ENCODE data around the gene OR10K1.
A peak's percentile ranks its signal among the peaks of the same experiment; 100 is the strongest.
"Not testable (repeated sequence)": the region's sequence is repeated elsewhere in the genome, so short reads cannot be mapped to it uniquely, and the experiment has no call there.

The OR10K1 gene, protein sequence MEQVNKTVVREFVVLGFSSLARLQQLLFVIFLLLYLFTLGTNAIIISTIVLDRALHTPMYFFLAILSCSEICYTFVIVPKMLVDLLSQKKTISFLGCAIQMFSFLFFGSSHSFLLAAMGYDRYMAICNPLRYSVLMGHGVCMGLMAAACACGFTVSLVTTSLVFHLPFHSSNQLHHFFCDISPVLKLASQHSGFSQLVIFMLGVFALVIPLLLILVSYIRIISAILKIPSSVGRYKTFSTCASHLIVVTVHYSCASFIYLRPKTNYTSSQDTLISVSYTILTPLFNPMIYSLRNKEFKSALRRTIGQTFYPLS

DNA sequence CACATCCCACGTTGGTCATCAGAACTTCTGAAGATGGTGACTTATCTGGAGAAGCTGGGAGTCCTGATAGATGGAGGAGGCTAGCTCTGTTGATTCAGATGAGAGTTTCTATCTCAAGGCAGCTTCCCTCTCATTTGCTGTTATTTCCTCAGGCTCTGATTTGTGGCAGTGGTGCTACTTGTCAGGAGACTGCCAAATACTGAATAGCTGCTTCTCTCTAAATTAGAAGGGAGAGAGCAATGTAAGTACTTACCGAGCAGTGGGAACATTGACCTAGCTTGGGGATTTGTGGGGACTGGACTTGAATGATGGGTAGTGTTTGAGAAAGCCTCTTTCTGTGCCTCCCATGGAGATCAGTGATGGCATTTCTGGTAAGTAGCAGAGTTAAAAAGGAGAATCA is at the start of gene OR10K1:
TSS of gene OR10K1 (plus strand) at position 301 of the 400 bp plus-strand sequence. CDS start 3,728 bp downstream, outside the sequence.
- no peak for DNase-seq

DNA sequence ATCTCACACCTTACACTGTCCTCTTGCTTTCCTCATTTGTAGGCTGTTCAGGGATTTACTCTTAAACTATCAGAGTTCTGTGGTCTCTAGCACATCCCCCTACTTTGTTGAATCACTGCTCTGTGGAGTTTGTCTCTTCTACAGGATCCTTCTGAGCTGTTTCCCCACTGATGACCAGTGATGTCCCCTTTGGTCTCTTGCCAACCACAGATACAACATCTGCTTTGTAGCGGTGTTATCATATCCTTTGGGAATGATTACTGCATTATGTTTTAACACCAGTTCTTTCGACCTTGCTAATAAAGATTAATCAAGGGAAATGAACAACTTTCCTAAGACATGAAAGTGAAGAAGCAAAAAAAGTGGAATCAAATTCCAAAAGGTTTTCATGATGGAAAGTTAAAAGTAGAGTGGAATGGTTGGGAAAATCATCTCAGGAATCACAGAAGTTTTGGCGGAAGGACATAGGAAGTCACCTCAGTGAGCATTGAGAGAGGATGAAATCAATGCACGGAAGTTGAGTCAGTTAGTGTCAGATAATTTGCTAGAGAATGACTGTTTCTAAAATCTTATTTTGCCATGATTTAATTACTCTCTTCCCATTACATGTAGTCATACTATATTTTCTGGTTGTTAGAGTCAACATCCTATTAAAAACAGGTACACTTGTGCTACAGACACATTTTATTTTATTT is 46.8 kb upstream of the OR10K1 start:
- DNase-seq = no peak

DNA sequence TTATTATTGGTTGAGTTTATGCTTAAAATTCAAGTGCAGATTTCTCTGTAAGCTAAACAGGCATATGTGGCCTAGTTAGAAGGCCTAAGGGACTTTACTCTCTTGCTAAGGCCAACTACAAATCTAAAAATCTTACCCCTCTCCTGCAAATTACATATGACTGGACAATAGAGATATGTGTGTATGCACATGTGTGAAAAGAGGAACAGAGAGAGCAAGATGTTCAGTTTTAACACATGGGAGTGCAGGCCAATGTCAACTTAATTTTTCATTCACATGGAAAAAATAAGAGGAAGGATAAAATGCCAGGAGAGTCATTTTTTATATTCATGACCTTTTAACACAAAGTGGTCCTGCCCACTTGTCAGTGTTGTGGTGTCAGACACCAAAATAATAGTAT is 44.0 kb upstream of the OR10K1 start:
- DNase-seq = no peak

DNA sequence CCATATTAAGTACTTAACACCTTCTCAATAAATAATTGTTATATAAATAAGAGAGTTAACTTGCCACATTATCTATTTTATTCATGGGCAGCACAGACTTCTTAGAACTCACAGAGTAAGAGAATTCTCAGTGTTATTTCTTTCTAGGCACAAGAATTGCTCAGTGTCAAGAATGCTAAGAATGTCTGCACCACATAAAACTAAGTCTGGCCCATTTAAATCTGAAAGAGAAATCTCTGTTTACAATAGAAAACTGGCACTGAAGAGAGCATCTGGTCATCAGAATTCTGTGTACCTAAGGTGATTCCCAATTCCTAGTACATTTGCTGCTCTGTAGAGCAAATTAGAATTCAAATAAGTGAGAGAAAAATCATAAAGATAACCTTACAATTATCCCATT is 39.4 kb upstream of the OR10K1 start:
- DNase-seq = no peak

DNA sequence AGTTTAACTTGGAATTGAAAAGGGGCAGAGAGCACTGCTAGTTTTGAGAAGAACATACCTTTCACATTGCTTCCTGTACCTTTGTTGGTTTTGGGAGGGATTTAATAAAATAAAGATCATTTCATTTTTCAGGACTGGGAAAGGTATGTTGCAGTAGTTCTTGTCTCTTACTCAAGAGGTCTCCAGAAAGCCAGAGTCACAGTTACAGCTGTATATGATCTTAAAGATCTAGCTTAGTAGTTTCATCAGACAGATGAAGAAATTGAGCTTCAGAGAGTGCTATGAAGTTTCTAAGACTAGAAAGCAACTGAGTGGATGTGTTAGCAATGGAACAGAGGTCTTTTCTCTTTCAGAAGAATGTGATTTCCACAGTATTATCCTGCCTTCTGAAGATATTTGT is 36.6 kb upstream of the OR10K1 start:
- no peak for DNase-seq

DNA sequence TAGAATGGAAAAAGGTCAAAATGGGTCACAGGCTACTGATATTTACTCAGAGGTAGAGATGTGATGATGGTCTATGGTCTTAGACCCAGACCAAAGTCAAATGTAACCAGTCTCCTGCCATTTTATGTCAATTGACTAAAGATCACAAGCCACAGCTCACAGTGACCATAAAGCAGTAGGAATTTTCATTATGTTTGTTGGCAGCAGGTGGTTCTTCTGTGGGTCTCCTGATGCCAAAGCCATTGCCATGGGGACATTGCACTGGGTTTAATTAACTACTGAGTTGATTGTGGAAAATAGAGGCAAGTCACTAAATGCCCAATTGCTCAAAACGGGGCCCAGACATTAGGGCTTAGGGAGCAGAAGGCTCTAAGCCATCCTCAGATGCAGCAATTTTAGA is 35.5 kb upstream of the OR10K1 start, which contains the start of gene OR10K2:
TSS of gene OR10K2 (minus strand) at position 101 of the 400 bp plus-strand sequence. CDS start 5,371 bp downstream, outside the sequence.
- no peak for DNase-seq

DNA sequence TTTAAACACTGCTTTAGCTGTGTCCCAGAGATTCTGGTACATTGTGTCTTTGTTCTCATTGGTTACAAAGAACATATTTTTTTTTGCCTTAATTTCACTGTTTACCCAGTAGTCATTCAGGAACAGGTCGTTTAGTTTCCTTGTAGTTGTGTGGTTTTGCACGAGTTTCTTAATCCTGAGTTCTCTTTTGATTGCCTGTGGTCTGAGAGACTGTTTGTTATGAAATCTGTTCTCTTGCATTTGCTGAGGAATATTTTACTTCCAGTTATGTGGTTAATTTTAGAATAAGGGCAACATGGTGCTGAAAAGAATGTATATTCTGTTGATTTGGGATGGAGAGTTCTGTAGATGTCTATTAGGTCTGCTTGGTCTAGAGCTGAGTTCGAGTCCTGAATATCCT is 31.5 kb upstream of the OR10K1 start:
- DNase-seq = not testable (repeated sequence)

DNA sequence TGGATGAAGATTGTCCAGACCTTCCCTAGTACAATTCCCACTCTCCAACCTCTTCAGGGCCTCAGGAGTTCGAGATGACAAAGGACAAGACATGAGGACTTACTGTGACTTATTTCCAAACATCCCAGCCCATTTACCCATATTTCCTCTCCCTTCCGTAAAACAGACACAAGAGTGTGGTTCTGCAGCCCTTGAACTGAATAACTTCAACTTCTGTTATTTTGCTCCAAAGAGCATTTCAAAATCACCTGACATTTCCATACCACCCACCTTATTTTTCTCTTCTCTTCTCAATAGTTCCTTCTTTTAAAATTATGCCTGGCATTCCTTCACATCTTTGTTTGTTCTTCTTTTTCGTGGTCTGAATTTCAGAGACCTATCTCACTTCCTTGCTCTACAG is 26.9 kb upstream of the OR10K1 start:
- no peak for DNase-seq

DNA sequence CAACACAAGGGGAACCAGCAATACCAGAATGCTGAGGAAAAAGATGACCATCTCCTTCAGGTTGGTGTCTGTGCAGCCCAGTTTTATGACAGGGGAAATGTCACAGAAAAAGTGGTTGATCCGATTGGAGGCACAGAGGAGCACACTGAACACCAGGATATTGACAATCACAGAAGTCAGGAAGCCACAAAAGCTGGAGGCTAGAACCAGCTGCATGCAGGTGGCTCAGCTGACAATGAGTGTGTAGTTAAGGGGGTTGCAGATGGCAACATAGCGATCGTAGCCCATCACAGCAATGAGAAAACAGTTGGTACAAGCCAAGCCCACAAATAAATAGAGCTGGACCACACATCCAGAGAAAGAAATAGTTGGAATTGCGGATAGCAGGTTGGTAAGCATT is 16.3 kb upstream of the OR10K1 start:
- DNase-seq = no peak

DNA sequence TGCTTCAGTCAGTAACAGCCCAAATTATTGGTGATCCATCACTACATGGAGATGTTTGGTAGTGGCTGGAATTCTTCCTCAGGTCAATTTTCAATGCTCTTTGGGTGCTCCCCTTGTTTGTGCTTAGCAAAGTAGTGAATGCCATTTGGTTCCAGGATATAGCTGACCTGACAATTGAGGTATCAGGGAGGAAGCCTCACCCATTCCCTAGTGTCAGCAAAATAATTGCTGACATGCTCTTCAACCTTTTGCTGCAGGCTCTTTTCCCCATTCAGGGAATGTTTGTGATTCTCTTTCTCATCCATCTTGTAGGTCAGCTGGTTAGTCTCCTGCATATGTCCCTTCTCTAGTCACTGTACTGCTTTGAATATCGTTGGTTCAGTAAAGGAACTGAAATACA is 7.1 kb upstream of the OR10K1 start:
- DNase-seq = no peak

DNA sequence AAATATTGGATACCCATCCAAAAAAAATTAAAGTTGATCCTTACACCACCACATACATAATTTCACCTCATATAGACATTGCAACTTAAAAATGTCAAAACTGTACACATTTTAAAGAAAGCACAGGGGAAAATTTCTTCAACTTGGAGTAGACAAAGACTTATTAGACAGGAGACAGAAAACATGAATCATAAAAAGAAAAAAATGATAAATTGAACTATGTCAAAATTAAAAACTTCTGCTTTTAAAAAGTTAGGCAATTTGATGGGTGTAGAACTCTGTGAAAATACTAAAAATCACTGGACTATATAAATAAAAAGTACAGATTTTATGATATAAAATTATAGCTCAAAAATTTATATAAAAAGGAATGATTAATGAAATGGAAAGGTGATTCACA is 4.4 kb upstream of the OR10K1 start:
- no peak for DNase-seq

DNA sequence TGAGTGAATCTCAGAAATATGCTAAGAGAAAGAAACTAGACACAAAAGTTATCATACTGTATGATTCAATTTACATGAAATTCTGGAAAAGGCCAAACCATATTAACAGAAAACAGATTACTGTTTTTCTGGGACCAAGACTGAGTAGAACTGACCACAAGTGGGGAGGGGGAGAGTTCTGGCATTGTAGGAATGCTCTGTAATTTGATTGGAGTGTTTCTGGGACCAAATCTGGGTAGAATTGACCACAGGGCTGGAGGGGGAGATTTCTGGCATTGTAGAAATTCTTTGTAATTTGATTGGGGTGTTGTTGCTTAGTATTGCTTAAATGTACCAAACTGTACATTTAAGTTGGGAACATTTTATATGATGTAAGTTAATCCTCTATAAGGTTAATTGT is 3.4 kb upstream of the OR10K1 start:
- DNase-seq = no peak

DNA sequence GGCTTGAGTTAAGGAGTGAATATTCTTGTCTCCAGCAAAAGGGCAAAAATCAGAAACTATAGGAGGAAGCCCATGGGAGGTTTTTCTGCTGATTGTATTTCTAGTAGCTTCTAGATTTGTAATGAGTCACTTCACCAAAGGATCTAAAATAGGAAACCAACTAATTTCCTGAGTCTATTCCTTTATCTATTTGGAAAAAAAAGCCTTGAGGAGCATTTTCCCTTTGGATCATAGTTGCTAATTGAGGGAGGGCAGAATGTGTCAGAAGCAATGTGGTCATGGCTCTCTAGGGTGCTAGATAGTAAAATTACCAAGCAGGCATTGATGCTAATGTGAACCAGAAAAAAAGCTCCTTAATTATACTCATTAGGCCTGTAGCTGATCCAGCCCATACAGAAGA is 10.3 kb downstream of the OR10K1 start, which contains the start of gene OR10R2:
TSS of gene OR10R2 (plus strand) at position 301 of the 400 bp plus-strand sequence. CDS start 106 bp downstream, outside the sequence.
- no peak for DNase-seq

DNA sequence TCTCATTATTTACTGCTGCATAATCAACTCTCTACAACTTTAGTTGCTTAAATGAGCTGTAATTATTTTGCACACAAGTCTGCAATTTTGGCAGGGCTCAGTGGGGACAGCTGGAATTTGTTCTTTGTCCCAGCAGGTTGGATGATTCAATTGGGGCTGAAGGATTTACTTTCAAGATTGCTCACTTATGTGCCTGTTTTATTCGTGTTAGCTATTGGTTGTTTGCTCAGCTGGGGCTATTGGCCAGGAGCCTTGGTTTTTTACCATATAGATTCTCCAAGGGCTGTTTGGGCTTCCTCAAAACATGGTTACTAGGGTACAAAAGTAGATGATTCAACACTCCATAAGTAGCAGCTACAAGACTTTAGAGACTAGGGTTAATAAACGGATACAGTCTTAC is 23.8 kb downstream of the OR10K1 start:
- DNase-seq = no peak

DNA sequence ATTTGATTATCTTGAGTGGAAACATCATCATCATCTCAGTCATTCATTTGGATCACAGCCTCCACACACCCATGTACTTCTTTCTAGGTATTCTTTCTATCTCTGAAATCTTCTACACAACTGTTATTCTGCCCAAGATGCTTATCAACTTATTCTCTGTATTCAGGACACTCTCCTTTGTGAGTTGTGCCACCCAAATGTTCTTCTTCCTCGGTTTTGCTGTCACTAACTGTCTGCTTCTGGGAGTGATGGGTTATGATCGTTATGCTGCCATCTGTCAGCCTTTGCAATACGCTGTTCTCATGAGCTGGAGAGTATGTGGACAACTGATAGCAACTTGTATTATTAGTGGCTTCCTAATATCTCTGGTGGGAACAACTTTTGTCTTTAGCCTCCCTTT is 29.7 kb downstream of the OR10K1 start:
- DNase-seq = no peak

DNA sequence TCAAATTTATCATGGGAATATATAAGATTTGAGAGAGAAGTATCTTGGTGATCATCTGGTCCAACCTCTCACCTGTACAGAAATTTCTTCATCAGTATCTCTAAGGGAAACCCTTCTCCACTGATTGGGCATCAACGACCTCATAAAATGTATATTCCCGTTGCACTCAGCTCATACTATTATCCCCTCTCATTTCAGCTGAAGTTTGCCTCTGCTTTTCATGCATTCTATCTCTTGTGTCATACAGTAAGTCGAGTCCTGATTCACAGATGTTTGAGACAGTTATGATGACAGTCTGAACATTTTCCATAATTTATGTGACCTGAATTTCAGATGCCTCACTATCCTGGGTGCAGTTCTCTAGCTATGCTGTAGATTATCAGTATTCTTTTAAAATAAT is 31.4 kb downstream of the OR10K1 start:
- DNase-seq = no peak

DNA sequence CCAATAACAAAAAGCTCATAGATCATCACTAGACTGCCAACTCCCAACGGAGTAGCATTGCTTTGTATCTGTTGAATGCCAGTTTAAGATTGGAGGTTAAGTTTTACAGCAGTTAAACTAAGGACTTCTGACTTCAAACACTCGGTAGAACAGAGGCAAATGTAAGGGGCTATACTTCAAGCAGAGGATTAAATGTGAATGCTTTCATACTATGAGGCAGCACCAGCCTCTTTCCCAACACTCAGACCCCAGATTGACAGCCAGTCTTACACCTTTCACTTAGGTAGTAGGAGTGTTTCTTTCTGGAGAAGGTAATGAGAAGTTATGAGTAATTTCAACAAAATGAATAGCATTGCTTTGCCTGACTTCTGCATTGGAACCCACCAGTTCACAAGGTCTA is 33.2 kb downstream of the OR10K1 start:
- no peak for DNase-seq

DNA sequence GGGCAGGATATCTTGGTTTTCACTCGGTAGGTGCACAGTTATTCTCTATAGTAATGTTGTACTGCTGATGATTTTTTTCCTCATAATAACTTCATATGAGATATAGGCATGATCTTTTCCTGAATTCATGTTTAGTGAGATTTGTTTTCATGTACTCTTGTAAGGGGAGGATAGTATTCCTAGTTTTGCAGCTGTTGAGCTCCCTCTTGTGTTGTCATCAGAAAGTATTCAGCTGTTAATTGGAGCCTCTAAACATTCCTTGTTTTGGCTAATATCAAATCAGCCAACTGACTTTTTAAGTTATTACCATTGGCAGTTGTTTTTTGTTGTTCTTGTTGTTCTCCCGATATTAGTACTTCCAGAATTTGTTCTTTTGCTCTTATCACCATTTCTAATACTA is 34.7 kb downstream of the OR10K1 start:
- DNase-seq = peak; percentile 2 to 13

DNA sequence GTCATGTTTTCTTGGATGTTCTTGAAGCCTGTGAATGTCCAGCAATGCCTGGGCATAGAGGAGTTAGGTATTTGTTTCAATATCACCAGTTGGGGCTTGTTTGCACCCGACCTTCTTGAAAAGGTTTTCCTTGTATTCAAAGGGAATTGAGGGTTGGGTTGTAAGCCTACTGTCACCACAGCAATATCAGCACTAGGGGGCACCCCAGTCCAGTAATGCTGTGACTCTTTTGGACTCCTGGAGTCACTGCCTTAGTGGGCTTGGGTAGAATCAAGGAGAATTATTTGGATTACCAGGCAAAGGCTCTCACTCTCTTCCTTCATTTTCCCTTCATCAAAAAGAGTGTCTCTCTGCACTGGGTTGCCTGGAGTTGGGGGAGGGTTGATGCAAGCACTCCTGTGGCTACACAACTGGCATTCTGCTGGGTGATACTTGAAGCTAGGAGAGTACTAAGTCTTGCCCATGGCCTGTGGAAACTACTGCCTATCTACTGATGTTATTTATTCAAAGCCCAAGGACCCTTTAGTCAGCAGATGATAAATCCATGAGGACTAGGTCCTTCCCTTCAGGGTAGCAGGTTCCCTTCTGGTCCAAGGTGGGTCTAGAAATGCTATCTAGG is 44.8 kb downstream of the OR10K1 start:
- peak; percentile 49 to 58 for DNase-seq

DNA sequence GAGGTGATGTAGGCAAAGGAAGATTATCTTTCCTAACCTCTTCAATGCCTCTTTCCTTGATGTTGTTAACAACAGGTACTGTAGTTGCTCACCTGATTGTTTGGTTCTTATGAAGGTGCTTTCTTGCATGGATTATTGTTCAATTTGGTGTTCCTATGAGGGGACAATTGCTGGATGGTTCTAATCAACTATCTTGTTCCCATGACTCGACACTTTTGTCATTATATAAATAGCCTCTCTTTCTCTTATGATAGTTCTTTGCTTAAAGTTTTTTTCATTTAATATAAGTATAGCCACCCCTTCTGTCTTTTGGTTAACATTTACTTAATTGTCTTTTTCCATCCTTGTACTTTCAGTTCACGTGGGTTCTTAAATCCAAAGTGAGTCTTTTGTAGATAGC is 45.9 kb downstream of the OR10K1 start:
- DNase-seq = no peak

DNA sequence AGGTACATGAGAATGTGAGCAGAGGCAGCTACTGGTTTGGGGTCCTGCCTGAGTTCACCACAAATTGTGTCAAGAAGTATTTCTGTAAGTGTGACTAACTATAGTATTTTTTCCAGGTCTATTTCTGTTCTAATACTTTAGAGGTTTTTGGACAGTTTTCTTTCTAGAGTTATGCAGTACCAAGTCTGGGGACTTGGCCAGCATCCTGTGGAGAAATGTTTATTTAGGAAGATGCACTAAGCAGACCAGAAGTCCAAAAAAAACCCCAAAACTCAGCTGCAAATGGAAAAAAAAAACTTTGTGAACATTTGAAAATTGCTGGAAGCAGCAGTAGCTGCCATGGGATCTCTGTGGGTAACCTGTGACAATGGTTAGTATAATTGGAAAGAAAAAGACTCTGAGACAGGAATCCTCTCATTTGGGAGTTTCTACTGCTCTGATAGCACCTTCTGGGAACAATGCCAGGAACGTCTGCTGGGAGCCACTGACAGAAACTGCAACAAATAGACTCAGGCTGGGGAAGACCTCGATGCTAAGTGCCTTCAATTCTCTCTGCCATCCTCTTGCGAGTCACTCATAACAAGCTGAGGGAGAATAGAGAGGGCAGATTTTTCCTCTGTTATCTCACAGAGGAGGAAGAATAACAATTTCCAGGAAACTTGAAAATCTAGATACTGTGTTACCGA is 48.0 kb downstream of the OR10K1 start:
- no peak for DNase-seq

DNA sequence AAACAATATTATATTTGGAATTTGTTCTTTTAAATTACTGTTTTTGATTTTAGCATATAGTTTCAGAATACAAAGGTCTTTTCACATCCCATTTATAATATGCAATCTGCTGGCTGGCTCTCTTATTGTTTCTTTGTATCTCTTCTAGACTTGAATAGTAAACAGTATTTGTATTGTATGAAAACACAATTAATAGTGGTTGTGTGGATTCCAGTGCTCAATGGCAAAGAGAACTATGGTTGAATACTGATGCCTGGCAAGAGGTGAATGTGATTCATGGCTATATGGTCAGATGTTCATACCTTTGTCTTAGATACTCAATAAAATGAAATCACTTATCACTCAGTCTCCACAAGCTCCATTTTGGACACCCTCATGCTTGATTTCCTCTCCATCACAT is 55.3 kb downstream of the OR10K1 start:
- DNase-seq = no peak
